GF-D8 (cell line): Measurements from ENCODE around the gene SLC4A7.
"Not testable (repeated sequence)": the region's sequence is repeated elsewhere in the genome, so short reads cannot be mapped to it uniquely, and the experiment has no call there.

Experiments
- DNase-seq: peaks from one replicate; lab custom pipeline; 2025; lab: John Stamatoyannopoulos, UW

The SLC4A7 gene

GRCh38 chr3:27429909-27430308, 54.3 kb downstream of the SLC4A7 start:
- no peak for DNase-seq

- DNase-seq: no peak
Measured at GRCh38 chr3:27428446-27428845, 55.7 kb downstream of the SLC4A7 start.

GRCh38 chr3:27426926-27427325, 57.3 kb downstream of the SLC4A7 start:
- peak; percentile 48 for DNase-seq

- no peak for DNase-seq
Measured at GRCh38 chr3:27425896-27426565, 58.2 kb downstream of the SLC4A7 start.

GRCh38 chr3:27424812-27425521, 59.2 kb downstream of the SLC4A7 start:
- DNase-seq: not testable (repeated sequence)

- DNase-seq: no peak
Measured at GRCh38 chr3:27423463-27423862, 60.7 kb downstream of the SLC4A7 start.

- DNase-seq: no peak
Measured at GRCh38 chr3:27422617-27423016, 61.6 kb downstream of the SLC4A7 start.

- DNase-seq: no peak
Measured at GRCh38 chr3:27415202-27415601, 69.0 kb downstream of the SLC4A7 start.

- no peak for DNase-seq
Measured at GRCh38 chr3:27392950-27393679, 91.1 kb downstream of the SLC4A7 start.

GRCh38 chr3:27392414-27392813, 91.8 kb downstream of the SLC4A7 start:
- not testable (repeated sequence) for DNase-seq

GRCh38 chr3:27391796-27392195, 92.4 kb downstream of the SLC4A7 start:
- DNase-seq: no peak

- DNase-seq: no peak
Measured at GRCh38 chr3:27387625-27388024, 96.6 kb downstream of the SLC4A7 start.

- peak; percentile 61 for DNase-seq
Measured at GRCh38 chr3:27385504-27385903, 98.7 kb downstream of the SLC4A7 start.

- DNase-seq: no peak
Measured at GRCh38 chr3:27384191-27384590, 100.0 kb downstream of the SLC4A7 start.

- no peak for DNase-seq
Measured at GRCh38 chr3:27380433-27381357, 103.5 kb downstream of the SLC4A7 start.

GRCh38 chr3:27378331-27378730, 105.9 kb downstream of the SLC4A7 start:
- DNase-seq: no peak

- no peak for DNase-seq
Measured at GRCh38 chr3:27376109-27376772, 107.9 kb downstream of the SLC4A7 start.

- peak; percentile 40 for DNase-seq
Measured at GRCh38 chr3:27368831-27369607, 115.2 kb downstream of the SLC4A7 start, which contains the start of gene NEK10. Gene NEK10, minus strand, starts transcription at chr3:27369383. Its CDS starts 16,501 bp downstream, at chr3:27352882.

GRCh38 chr3:27366062-27366591, 118.1 kb downstream of the SLC4A7 start:
- DNase-seq: no peak
